SK-N-SH treated with all-trans-retinoic acid at 6 μM for 48 hours (cell line): ENCODE results near the gene CMKLR1.

Experiments used
- ATAC-seq: fragments of 200-7000 bp; cut with Tn5 transposase; 3 replicates; pipeline ENCODE4 v1.9.1; 2020; ENCODE audit warnings: mild to moderate bottlenecking, moderate library complexity
- ARNTL ChIP-seq: fragments of 450-650 bp; formaldehyde crosslinking; IDR thresholded peaks from 2 replicates; pipeline ENCODE4 v1.5.0; 2020; ENCODE audit warnings: low read depth, mild to moderate bottlenecking, moderate library complexity, borderline replicate concordance
- BACH2 ChIP-seq: fragments of 250-450 bp; sonication (Bioruptor Pico); IDR thresholded peaks from 2 replicates; pipeline ENCODE4 v1.9.0; 2021; ENCODE audit warnings: mild to moderate bottlenecking, borderline replicate concordance
- CREB5 ChIP-seq: fragments of 250-450 bp; sonication (Bioruptor Pico); IDR thresholded peaks from 2 replicates; pipeline ENCODE4 v1.5.1; 2020; ENCODE audit warnings: low read depth, mild to moderate bottlenecking, moderate library complexity
- CSDC2 ChIP-seq: fragments of 250-450 bp; sonication (Bioruptor Pico); IDR thresholded peaks from 2 replicates; pipeline ENCODE4 v1.5.0; 2020; ENCODE audit warnings: mild to moderate bottlenecking, moderate library complexity
- CSRNP3 ChIP-seq: fragments of 250-450 bp; sonication (Bioruptor Pico); IDR thresholded peaks from 2 replicates; pipeline ENCODE4 v1.5.1; 2021; ENCODE audit warnings: mild to moderate bottlenecking, moderate library complexity
- GLIS3 ChIP-seq: fragments of 250-450 bp; sonication (Bioruptor Pico); IDR thresholded peaks from 2 replicates; pipeline ENCODE4 v1.5.0; 2020; ENCODE audit warnings: mild to moderate bottlenecking, moderate library complexity
- OSR1 ChIP-seq: fragments of 250-450 bp; sonication (Bioruptor Pico); IDR thresholded peaks from 2 replicates; pipeline ENCODE4 v1.8.0; 2022; ENCODE audit warnings: moderate library complexity, mild to moderate bottlenecking, inconsistent platforms
- PATZ1 ChIP-seq: fragments of 250-450 bp; sonication (Bioruptor Pico); IDR thresholded peaks from 2 replicates; pipeline ENCODE4 v1.8.0; 2020; ENCODE audit warnings: mild to moderate bottlenecking, moderate library complexity, borderline replicate concordance
- RARB ChIP-seq: fragments of 250-450 bp; sonication (Bioruptor Pico); IDR thresholded peaks from 2 replicates; pipeline ENCODE4 v1.8.0; 2021; ENCODE audit warnings: mild to moderate bottlenecking, moderate library complexity
- SNAI2 ChIP-seq: fragments of 250-450 bp; sonication (Bioruptor Pico); IDR thresholded peaks from 2 replicates; pipeline ENCODE4 v1.5.0; 2020; ENCODE audit warnings: mild to moderate bottlenecking, moderate library complexity
- TCF4 ChIP-seq: fragments of 250-450 bp; sonication (Bioruptor Pico); IDR thresholded peaks from 2 replicates; pipeline ENCODE4 v1.8.0; 2021; ENCODE audit warnings: mild to moderate bottlenecking, moderate library complexity, borderline replicate concordance
- TOX ChIP-seq: fragments of 250-450 bp; sonication (Bioruptor Pico); IDR thresholded peaks from 2 replicates; pipeline ENCODE4 v1.8.0; 2021; ENCODE audit warnings: mild to moderate bottlenecking, moderate library complexity, borderline replicate concordance
- TSHZ2 ChIP-seq: fragments of 250-450 bp; sonication (Bioruptor Pico); IDR thresholded peaks from 2 replicates; pipeline ENCODE4 v1.5.0; 2020; ENCODE audit warnings: mild to moderate bottlenecking, moderate library complexity
- ZC3H10 ChIP-seq: fragments of 250-450 bp; sonication (Bioruptor Pico); IDR thresholded peaks from 2 replicates; pipeline ENCODE4 v1.5.1; 2021; ENCODE audit warnings: mild to moderate bottlenecking, moderate library complexity
- ZFP3 ChIP-seq: fragments of 250-450 bp; sonication (Bioruptor Pico); IDR thresholded peaks from 2 replicates; pipeline ENCODE4 v1.5.0; 2020; ENCODE audit warnings: mild to moderate bottlenecking, moderate library complexity
- ZFP30 ChIP-seq: fragments of 450-650 bp; formaldehyde crosslinking; IDR thresholded peaks from 2 replicates; pipeline ENCODE4 v1.5.0; 2022; ENCODE audit warnings: mild to moderate bottlenecking, moderate library complexity
- ZNF565 ChIP-seq: fragments of 450-650 bp; formaldehyde crosslinking; conservative IDR thresholded peaks from 2 replicates; pipeline ENCODE4 v1.5.0; 2020; ENCODE audit warnings: low read depth, mild to moderate bottlenecking, moderate library complexity
- ZNF70 ChIP-seq: fragments of 450-650 bp; formaldehyde crosslinking; IDR thresholded peaks from 2 replicates; pipeline ENCODE4 v1.5.0; 2020; ENCODE audit warnings: mild to moderate bottlenecking, moderate library complexity
- ZNF8 ChIP-seq: fragments of 450-650 bp; formaldehyde crosslinking; IDR thresholded peaks from 2 replicates; pipeline ENCODE4 v1.5.0; 2020; ENCODE audit warnings: mild to moderate bottlenecking, moderate library complexity

CMKLR1 gene

GRCh38 chr12:108266131-108266530, 73.0 kb downstream of the CMKLR1 start:
- ATAC-seq, result no peak
- TF ChIP-seq BACH2 (CRISPR knock-in tag) (no peak), TCF4 (CRISPR knock-in tag) (no peak), GLIS3 (no peak), RARB (CRISPR knock-in tag) (no peak), SNAI2 (CRISPR knock-in tag) (no peak), TSHZ2 (CRISPR knock-in tag) (no peak), TOX (CRISPR knock-in tag) (no peak), CSDC2 (CRISPR knock-in tag) (no peak), ZFP30 (CRISPR knock-in tag) (no peak), PATZ1 (no peak), ZC3H10 (no peak), OSR1 (no peak), ZNF8 (CRISPR knock-in tag) (no peak), CREB5 (CRISPR knock-in tag) (no peak), ZNF565 (no peak), ZFP3 (CRISPR knock-in tag) (no peak)

- no peak for ATAC-seq
- TF ChIP-seq CREB5 (CRISPR knock-in tag) (no peak), ZNF565 (no peak), ZNF70 (CRISPR knock-in tag) (no peak), ZC3H10 (no peak), RARB (CRISPR knock-in tag) (no peak), CSRNP3 (no peak), TOX (CRISPR knock-in tag) (no peak), TCF4 (CRISPR knock-in tag) (no peak), ZFP30 (CRISPR knock-in tag) (no peak), TSHZ2 (CRISPR knock-in tag) (no peak), ZFP3 (CRISPR knock-in tag) (no peak), BACH2 (CRISPR knock-in tag) (no peak), ARNTL (CRISPR knock-in tag) (no peak)
Observed at GRCh38 chr12:108265505-108265904, 73.6 kb downstream of the CMKLR1 start.
